ENCODE data around the gene EFNB1. TPM values are rescaled to one million over a fixed set of nuclear protein-coding genes. Genes with fewer than 3 reads are reported as not detected.
"Not testable (repeated sequence)": the region's sequence is repeated elsewhere in the genome, so short reads cannot be mapped to it uniquely, and the experiment has no call there.

Gene EFNB1
- total RNA-seq, 1 experiment from 2014 or later = 16.4 TPM

GRCh38 chrX:68828740-68829581 is at the start of gene EFNB1 (continued):
- TF ChIP-seq FOXP1 (CRISPR knock-in tag; IDR thresholded peaks at IDR 0.05; ENCODE audit: borderline replicate concordance) = no peak
- no peak for TF ChIP-seq IRF1 (CRISPR knock-in tag; IDR thresholded peaks at IDR 0.05)
- peak; percentile 56; the same call in 1 of the 2 replicates for TF ChIP-seq ZNF317 (CRISPR knock-in tag; IDR thresholded peaks at IDR 0.05; ENCODE audit: borderline replicate concordance, low read depth)
- TF ChIP-seq MAX (CRISPR knock-in tag; IDR thresholded peaks at IDR 0.05) = no peak

- ATAC-seq; H3K4me3 Mint-ChIP-seq; DNase-seq (ENCODE audit: low spot score); H3K36me3 Mint-ChIP-seq; H3K9me3 Mint-ChIP-seq; H3K27ac Mint-ChIP-seq; POLR2A ChIA-PET; CTCF ChIA-PET; H3K4me1 Mint-ChIP-seq: not testable (repeated sequence)
- H3K27me3 Mint-ChIP-seq (ENCODE audit: low read depth) = peaks cover 12% of the 10 kb centered on the region; the same call in 1 of the 2 replicates
Measured at GRCh38 chrX:68781295-68781694, 47.5 kb upstream of the EFNB1 start.

GRCh38 chrX:68784816-68785215 is 44.0 kb upstream of the EFNB1 start:
- CTCF ChIA-PET = no interaction called here

More at GRCh38 chrX:68784816-68785215, 44.0 kb upstream of the EFNB1 start:
- DNase-seq (ENCODE audit: low spot score) (no peak), ATAC-seq (no peak)
- H3K36me3 Mint-ChIP-seq = no peaks in the 10 kb centered on the region
- no peak overlapping the region for H3K27ac Mint-ChIP-seq
- TF ChIP-seq CTCF (IDR thresholded peaks at IDR 0.05) = no peak
- TF ChIP-seq PRRX2 (CRISPR knock-in tag; IDR thresholded peaks at IDR 0.05) = no peak
- no peak for TF ChIP-seq ZNF317 (CRISPR knock-in tag; IDR thresholded peaks at IDR 0.05; ENCODE audit: borderline replicate concordance, low read depth)
- TF ChIP-seq ZNF671 (CRISPR knock-in tag; IDR thresholded peaks at IDR 0.05) = no peak
- no peak for TF ChIP-seq ATF6 (CRISPR knock-in tag; IDR thresholded peaks at IDR 0.05)
- TF ChIP-seq NR3C1 (CRISPR knock-in tag; conservative IDR thresholded peaks at IDR 0.05; ENCODE audit: low read depth) = no peak
- TF ChIP-seq E2F5 (CRISPR knock-in tag; IDR thresholded peaks at IDR 0.05) = no peak
- no peak for TF ChIP-seq ZNF396 (CRISPR knock-in tag; IDR thresholded peaks at IDR 0.05; ENCODE audit: borderline replicate concordance)
- TF ChIP-seq TCF7 (CRISPR knock-in tag; IDR thresholded peaks at IDR 0.05; ENCODE audit: low read depth) = no peak
- no peak for TF ChIP-seq ZNF219 (CRISPR knock-in tag; IDR thresholded peaks at IDR 0.05; ENCODE audit: borderline replicate concordance)
- TF ChIP-seq PRDM15 (CRISPR knock-in tag; IDR thresholded peaks at IDR 0.05) = no peak
- peaks cover 2% of the 10 kb centered on the region; the same call in 1 of the 2 replicates for H3K27me3 Mint-ChIP-seq (ENCODE audit: low read depth)
- POLR2A ChIA-PET = no interaction called here
- no peak overlapping the region for H3K4me3 Mint-ChIP-seq
- no peaks in the 10 kb centered on the region for H3K9me3 Mint-ChIP-seq
- H3K4me1 Mint-ChIP-seq = no peaks in the 10 kb centered on the region

All from WTC11 (cell line).